Cardiac ventricle fibroblast (primary cell): ENCODE data around the gene TPD52L2. TPM values are rescaled to one million over a fixed set of nuclear protein-coding genes. Genes with fewer than 3 reads are reported as not detected.

ENCODE experiments used
- total RNA-seq: library from RNA; depleted of rRNA; stranded (reverse); fragments of >200 nt; gene quantifications from 2 replicates; pipeline ENCODE4 v1.2.3, GENCODE V29; 2015

TPD52L2 gene
- 92.1 and 109 TPM in 2 replicates for total RNA-seq

DNA sequence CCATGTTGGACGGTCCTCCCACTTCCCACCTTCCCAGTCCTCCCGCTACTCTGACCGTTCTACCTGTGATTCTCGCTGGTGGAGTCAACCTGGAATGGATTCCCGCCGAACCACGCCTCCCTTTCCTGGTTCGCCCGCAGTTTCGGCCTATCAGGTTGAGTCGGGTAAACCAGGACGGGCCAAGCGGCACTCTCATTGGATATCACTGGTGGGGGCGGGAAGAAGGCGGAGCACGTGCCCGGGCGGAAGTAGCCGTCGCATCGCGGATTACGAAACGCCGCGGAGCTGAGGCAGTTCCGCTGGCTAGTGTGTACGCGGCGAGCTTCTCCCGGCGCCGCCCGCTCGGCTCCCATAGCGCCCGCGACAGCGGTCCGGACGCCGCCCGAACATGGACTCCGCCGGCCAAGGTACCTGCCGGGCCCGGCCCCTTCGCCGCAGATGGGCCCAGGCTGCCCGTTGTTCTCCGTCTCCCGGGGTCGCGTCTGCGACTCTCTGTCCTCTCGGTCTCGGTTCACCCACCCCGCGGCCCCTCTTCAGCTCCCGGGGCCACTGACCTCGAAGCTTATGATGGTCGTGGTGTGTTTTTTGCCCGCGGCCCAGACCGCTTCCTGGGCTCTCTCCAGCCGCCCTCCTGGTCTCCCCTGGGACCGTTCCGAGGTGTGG, at the start of gene TPD52L2:
Gene TPD52L2, plus strand, starts transcription at position 293 of the 663 bp plus-strand sequence. Its CDS starts 96 bp downstream, at position 389.

DNA sequence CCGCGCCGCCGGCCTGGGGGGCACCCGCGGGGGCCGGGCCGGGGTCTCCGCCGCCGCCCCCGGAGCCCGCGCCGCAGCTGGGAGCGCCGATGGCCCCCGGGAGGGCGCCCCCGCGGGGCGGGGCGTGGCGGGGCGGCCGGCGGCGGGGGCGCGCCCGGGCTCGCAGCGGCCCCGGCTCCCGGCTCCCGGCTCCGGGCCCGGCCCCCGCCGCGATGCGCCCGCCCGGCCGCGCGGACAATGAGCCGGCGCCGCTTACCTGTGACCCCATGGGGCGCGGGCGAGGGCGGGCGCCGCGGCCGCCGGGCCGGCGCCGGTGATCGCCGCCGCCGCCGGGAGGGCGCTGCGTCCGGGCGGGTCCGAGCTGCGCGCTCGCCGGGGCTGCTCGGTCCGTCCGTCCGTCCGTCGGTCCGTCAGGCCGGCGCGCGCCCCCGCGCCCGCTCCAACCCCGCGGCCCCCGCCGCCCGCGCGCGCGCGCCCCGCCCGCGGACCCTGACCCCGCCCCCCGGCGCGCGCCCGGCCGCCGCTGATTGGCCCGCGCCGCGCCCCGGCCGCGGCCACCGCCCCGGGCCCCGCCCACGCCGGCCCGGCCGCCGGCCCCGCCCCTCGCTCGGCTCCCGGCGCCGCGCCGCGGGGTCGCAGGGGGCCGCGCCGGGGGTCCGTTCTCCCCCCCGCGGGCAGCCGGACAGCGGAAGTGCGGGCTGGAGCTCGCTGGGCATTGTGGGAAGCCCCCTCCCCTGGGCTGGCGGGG, 34.1 kb upstream of the TPD52L2 start, which contains the start of gene ZBTB46:
Gene ZBTB46, minus strand, starts transcription at position 424 of the 748 bp plus-strand sequence. CDS start 40,507 bp downstream, outside the sequence.

DNA sequence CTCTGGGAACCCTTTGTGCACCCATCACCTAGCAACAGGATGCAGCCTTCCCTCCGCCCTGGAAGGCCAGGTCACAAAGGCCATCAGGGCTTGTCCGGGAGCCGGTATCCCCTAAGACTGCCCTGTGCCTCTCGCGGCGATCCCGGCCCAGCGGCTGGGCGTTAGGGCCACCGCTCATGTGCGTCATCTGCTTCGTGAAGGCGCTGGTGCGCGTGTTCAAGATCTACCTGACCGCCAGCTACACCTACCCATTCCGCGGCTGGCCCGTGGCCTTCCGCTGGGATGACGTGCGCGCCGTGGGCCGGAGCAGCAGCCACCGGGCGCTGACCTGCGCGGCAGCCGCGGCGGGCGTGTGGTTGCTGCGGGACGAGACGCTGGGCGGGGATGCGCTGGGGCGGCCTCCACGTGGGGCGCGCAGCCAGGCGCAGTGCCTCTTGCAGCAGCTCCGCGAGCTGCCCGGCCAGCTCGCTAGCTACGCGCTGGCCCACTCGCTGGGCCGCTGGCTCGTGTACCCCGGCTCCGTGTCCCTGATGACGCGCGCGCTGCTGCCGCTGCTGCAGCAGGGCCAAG, 3.6 kb upstream of the TPD52L2 start, which contains the start of gene ABHD16B:
Gene ABHD16B, plus strand, starts transcription at position 134 of the 570 bp plus-strand sequence. Its CDS starts 43 bp downstream, at position 177.

DNA sequence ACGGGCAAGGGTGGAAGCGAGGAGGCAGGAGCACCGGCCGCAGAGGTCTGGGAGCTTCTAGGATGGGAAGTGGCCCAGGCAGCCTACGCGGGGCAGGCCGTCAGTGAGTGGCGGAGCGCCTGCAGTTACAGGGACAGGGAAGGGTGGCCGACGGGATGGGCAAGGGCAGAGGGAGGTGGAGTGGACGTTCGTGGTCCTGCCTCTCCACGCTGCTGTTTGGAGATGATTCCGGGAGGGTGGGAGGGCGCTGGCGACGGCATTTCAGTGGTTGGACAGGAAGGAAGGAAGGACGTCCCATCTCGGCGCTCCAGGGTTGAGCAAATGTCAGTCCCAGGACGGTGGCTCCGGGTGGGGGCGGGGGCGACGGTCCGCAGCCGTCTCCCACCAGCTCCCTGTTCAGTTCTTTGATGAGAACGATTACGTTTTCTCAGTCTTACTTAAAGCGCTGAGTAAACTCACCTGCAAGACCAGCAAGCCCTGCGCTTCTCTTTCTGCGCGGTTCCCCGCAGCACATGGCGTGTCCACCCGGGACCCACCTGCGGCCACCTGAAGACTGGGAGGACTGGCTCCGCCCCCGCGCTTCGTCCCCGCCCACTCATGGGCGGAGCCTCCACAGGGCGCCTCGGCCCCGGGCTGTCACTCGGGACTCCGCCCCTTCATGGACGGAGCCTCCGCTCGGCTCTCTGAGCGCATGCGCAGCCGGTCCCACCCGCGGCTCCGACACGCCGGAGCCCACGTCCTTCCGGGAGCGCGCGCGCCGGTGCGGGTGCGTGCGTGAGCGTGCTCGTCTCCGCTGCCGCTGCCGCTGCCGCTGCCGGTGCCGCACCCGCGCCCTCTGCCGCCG, 29.5 kb downstream of the TPD52L2 start, which contains the start of gene DNAJC5:
Gene DNAJC5, plus strand, starts transcription at position 769 of the 844 bp plus-strand sequence. CDS start 33,220 bp downstream, outside the sequence.

Other genes starting within 250 kb of the TPD52L2 start
- 8.7 and 9.0 TPM in 2 replicates for gene GMEB2, start 238.2 kb upstream of the TPD52L2 start, total RNA-seq
- 41.1 and 41.4 TPM in 2 replicates for gene STMN3, start 211.8 kb upstream of the TPD52L2 start, total RNA-seq
- gene RTEL1, start 207.0 kb upstream of the TPD52L2 start, total RNA-seq, result 8.2 and 14.4 TPM in 2 replicates
- gene TNFRSF6B, start 168.6 kb upstream of the TPD52L2 start, total RNA-seq, result 2.5 and 3.1 TPM in 2 replicates
- gene ARFRP1, start 157.3 kb upstream of the TPD52L2 start, total RNA-seq, result 22.8 and 32.0 TPM in 2 replicates
- 15.8 and 16.9 TPM in 2 replicates for gene ZGPAT, start 157.2 kb upstream of the TPD52L2 start, total RNA-seq
- 1.1 and 2.9 TPM in 2 replicates for gene LIME1, start 128.6 kb upstream of the TPD52L2 start, total RNA-seq
- 39.2 and 69.8 TPM in 2 replicates for gene SLC2A4RG, start 125.5 kb upstream of the TPD52L2 start, total RNA-seq
- 3.0 and 6.2 TPM in 2 replicates for gene ZBTB46, start 34.0 kb upstream of the TPD52L2 start, total RNA-seq
- gene ABHD16B, start 3.8 kb upstream of the TPD52L2 start, total RNA-seq, result not detected in 2 replicates
- 33.3 and 34.3 TPM in 2 replicates for gene DNAJC5, start 29.9 kb downstream of the TPD52L2 start, total RNA-seq
- gene UCKL1, start 91.1 kb downstream of the TPD52L2 start, total RNA-seq, result 9.9 and 12.8 TPM in 2 replicates
- 13.3 and 14.0 TPM in 2 replicates for gene ZNF512B, start 104.7 kb downstream of the TPD52L2 start, total RNA-seq
- gene SAMD10, start 114.4 kb downstream of the TPD52L2 start, total RNA-seq, result not detected in 2 replicates
- gene PRPF6, start 115.9 kb downstream of the TPD52L2 start, total RNA-seq, result 52.2 and 56.1 TPM in 2 replicates
- gene C20orf204, start 170.9 kb downstream of the TPD52L2 start, total RNA-seq, result 0.34 and 0.87 TPM in 2 replicates
- gene SOX18, start 184.4 kb downstream of the TPD52L2 start, total RNA-seq, result 1.7 and 3.2 TPM in 2 replicates
- gene TCEA2, start 197.9 kb downstream of the TPD52L2 start, total RNA-seq, result 26.6 and 26.8 TPM in 2 replicates
- 8.2 and 11.9 TPM in 2 replicates for gene RGS19, start 214.2 kb downstream of the TPD52L2 start, total RNA-seq
- gene OPRL1, start 214.8 kb downstream of the TPD52L2 start, total RNA-seq, result 0.34 and 0.44 TPM in 2 replicates
- gene LKAAEAR1, start 219.1 kb downstream of the TPD52L2 start, total RNA-seq, result 2.1 TPM in 2 replicates
- gene NPBWR2, start 242.3 kb downstream of the TPD52L2 start, total RNA-seq, result not detected in 2 replicates